Stimulated activated CD8-positive, alpha-beta memory T cell treated with anti-CD3 and anti-CD28 coated beads, Interleukin-4, amount 100 ng/mL, for 4 hours (primary cell): ENCODE measurements around the gene SPRN.
"Not testable (repeated sequence)": the region's sequence is repeated elsewhere in the genome, so short reads cannot be mapped to it uniquely, and the experiment has no call there.

Experiments
- DNase-seq, 2 donors: peaks; one replicate each; pipeline ENCODE4 v3.0.0-alpha.2; 2020; ENCODE audit warnings: low read depth in 2 of 2, low spot score in 1 of 2

SPRN gene

GRCh38 chr10:133457100-133457841 lies 32.8 kb upstream of the SPRN start:
- no peak for DNase-seq

GRCh38 chr10:133456041-133456951 lies 31.9 kb upstream of the SPRN start:
- no peak for DNase-seq

- no peak for DNase-seq
Observed at GRCh38 chr10:133455611-133456031, 31.2 kb upstream of the SPRN start.

GRCh38 chr10:133455196-133455595 lies 30.8 kb upstream of the SPRN start:
- DNase-seq: no peak

GRCh38 chr10:133454204-133454893 lies 29.9 kb upstream of the SPRN start:
- no peak for DNase-seq

GRCh38 chr10:133453516-133454203 lies 29.2 kb upstream of the SPRN start, which contains the start of gene SCART1:
SCART1 (plus strand) TSS chr10:133453945; CDS start chr10:133453998, 53 bp downstream.
- no peak for DNase-seq

- DNase-seq: no peak
Observed at GRCh38 chr10:133452453-133452852, 28.0 kb upstream of the SPRN start.

GRCh38 chr10:133451346-133451745 lies 26.9 kb upstream of the SPRN start:
- DNase-seq: no peak

- no peak for DNase-seq
Observed at GRCh38 chr10:133448120-133448519, 23.7 kb upstream of the SPRN start.

GRCh38 chr10:133446979-133447378 lies 22.6 kb upstream of the SPRN start:
- no peak for DNase-seq

GRCh38 chr10:133445751-133446708 lies 21.6 kb upstream of the SPRN start:
- DNase-seq: no peak

GRCh38 chr10:133445268-133445732 lies 20.9 kb upstream of the SPRN start:
- no peak for DNase-seq

- DNase-seq: no peak
Observed at GRCh38 chr10:133444342-133445267, 20.2 kb upstream of the SPRN start.

GRCh38 chr10:133442967-133443924 lies 18.8 kb upstream of the SPRN start:
- no peak for DNase-seq

GRCh38 chr10:133442191-133442966 lies 18.0 kb upstream of the SPRN start:
- DNase-seq: no peak

- DNase-seq: no peak
Observed at GRCh38 chr10:133441780-133442179, 17.4 kb upstream of the SPRN start.

GRCh38 chr10:133441356-133441755 lies 16.9 kb upstream of the SPRN start:
- not testable (repeated sequence) for DNase-seq
